C4-2B (cell line): Measurements from ENCODE around the gene LIMCH1.
"Not testable (repeated sequence)": the region's sequence is repeated elsewhere in the genome, so short reads cannot be mapped to it uniquely, and the experiment has no call there.

Experiments
- H3K27ac ChIP-seq: fragments of 450-650 bp; 2 replicates; pipeline ENCODE4 v1.5.1; 2017
- CTCF ChIP-seq: fragments of 450-650 bp; conservative IDR thresholded peaks from 2 replicates; pipeline ENCODE4 v1.5.1; 2017; ENCODE audit warnings: mild to moderate bottlenecking
- ZFX ChIP-seq: fragments of 450-650 bp; IDR thresholded peaks from 2 replicates; pipeline ENCODE4 v1.6.1; 2017

LIMCH1 gene

GRCh38 chr4:41635441-41635840, 97.5 kb downstream of the LIMCH1 start:
- TF ChIP-seq CTCF (no peak), ZFX (no peak)
- H3K27ac ChIP-seq, result no peak overlapping the region

DNA sequence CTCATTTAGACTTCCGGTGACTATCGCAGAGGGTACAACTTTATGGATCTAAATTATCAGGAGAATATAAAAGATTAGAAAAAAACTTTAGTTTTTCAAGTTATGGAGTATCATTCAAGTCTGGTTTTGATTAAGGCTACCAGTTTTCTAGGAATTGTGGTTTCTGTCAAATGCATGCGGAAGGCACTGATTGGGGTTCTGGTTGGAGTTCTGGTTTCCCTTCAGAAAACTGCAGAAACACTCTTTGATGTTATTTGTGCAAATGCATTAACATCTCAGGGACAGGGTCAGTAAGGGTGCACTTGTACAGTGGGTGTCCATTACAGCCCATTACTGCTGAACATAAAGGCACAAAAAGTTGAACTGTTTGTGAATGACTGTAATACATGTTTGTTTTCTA, 100.2 kb downstream of the LIMCH1 start:
- H3K27ac ChIP-seq, result no peak overlapping the region
- TF ChIP-seq CTCF (no peak), ZFX (no peak)

GRCh38 chr4:41638866-41639265, 100.9 kb downstream of the LIMCH1 start:
- H3K27ac ChIP-seq, result no peak overlapping the region
- TF ChIP-seq CTCF, result no peak
- TF ChIP-seq ZFX, result no peak

DNA sequence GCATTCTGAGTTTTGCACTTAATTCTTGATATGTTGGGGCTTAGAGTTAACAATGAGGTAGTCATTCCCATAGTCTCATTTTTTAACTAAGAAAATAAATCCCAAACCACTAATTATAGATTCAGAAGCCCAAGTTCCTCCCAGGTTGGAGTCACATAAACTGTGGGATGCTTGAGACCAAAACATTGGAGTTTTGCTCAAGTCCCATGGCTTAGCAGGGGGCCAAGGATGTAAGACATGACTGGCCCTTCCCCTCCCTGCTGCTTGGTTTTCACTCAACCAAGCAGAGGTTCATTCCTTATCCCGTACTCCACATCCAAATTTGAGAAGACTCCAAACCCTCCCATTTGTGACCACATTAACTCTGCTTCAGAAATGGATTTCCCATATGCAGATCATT, 101.3 kb downstream of the LIMCH1 start:
- TF ChIP-seq CTCF (no peak), ZFX (no peak)
- H3K27ac ChIP-seq, result no peak overlapping the region

DNA sequence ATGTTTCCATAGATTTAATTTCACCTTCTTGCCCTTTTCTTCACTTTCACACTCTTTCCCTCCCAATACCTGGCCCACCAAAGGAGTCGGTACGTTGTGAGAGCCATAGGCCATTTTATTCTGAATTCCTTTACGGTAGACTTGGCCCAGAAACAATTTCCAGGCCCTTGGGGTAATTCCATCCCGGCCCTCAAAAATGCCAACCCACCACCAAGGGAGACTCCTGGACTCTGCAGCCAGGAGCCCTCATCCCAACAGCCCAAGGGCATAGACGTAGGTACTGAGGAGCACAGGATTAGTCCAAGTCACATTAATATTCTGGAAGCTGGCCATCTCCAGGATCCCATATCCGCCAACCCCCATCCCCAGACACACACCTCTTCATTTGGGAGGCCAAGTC, 102.9 kb downstream of the LIMCH1 start:
- no peak for TF ChIP-seq ZFX
- no peak for TF ChIP-seq CTCF
- peak overlapping the region; percentile 13; the same call in 1 of the 2 replicates for H3K27ac ChIP-seq

DNA sequence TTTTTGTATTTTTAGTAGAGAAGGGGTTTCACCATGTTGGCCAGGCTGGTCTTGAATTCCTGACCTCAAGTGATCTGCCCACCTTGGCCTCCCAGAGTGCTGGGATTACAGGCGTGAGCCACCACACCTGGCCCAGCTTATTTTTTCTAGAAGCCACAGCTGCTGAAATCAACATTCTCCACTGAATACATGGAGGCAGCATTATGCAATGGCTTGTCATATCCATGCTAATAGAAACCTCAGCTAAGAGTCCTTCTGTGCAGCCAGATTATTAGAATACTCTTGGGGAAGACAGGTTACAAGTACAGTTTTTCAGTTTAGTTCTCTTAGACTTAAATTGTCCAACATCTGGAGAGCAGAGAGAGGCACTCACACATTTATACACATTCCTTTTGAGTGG, 104.8 kb downstream of the LIMCH1 start:
- not testable (repeated sequence) for H3K27ac ChIP-seq

DNA sequence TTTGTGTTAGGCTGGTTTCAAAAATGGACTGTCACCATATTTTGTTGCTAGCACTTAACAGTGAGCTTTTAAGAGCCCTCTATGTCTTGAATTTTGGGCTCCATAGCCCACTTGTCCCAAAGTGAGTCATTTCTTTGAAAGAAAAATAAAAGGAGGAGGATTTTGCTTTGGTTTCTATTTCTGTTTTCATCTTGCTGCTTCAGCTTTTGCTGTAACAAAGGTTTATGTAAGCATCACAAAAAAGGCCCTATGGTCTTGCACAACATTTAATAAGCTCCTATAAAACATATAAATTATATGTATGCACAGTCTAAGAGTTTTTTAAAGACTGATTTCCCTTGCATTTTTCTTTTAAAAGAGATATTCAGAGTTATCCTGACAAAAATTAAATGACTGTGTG, 105.4 kb downstream of the LIMCH1 start:
- H3K27ac ChIP-seq, result no peak overlapping the region
- TF ChIP-seq ZFX (no peak), CTCF (no peak)

DNA sequence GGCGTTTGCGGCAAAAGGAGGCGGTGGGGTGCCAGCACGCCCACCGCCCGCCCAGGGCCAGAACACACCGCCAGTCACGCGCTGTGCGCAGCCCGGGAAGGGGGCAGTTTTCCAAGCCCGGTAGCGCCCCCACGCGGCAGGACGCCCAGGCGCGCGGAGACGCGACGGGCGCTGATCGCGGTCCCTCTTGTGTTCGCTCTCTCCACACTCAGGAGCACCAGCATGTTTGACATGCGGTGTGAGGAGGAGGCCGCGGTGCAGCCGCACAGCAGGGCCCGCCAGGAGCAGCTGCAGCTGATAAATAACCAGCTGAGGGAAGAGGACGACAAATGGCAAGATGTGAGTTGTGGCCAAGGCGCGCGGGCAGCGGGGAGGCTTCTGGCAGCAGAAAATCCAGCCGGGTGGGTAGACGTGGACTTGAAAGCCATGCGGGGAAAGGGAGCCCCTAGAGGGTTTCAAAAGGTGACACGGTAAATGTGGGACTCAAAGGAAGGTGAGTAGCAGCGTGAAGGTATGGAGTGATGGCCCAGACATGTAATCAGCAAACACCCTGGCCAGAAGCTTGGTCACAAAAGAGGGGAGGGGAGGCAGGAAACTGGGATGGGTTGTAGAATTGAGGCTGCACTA, 106.4 kb downstream of the LIMCH1 start:
- TF ChIP-seq CTCF (no peak), ZFX (no peak)
- no peak overlapping the region; the same call in 1 of the 2 replicates for H3K27ac ChIP-seq
